GM12874 (cell line): Measurements from ENCODE around the gene CD320.

Experiments
- CTCF ChIP-seq: IDR thresholded peaks from 2 replicates; pipeline ENCODE4 v1.5.1; 2011; ENCODE audit warnings: low read depth, mild to moderate bottlenecking, control low read depth, low read length, moderate library complexity; ENCODE audit not compliant: insufficient read depth

CD320 gene

GRCh38 chr19:8334458-8335342 is 26.5 kb upstream of the CD320 start:
- TF ChIP-seq CTCF = no peak

- no peak for TF ChIP-seq CTCF
These were observed 25.8 kb upstream of the CD320 start for GRCh38 chr19:8333767-8334457.

- no peak for TF ChIP-seq CTCF
These were observed 25.0 kb upstream of the CD320 start for GRCh38 chr19:8332976-8333766.

- no peak for TF ChIP-seq CTCF
These were observed 23.2 kb upstream of the CD320 start for GRCh38 chr19:8331263-8331845.

GRCh38 chr19:8329996-8330395 is 21.8 kb upstream of the CD320 start:
- no peak for TF ChIP-seq CTCF

GRCh38 chr19:8325454-8325853 is 17.3 kb upstream of the CD320 start:
- no peak for TF ChIP-seq CTCF
